Frontal cortex (tissue), 4 donors: ENCODE results near the gene ATP2A1. TPM values are rescaled to one million over a fixed set of nuclear protein-coding genes. Genes with fewer than 3 reads are reported as not detected.
"Not testable (repeated sequence)": the region's sequence is repeated elsewhere in the genome, so short reads cannot be mapped to it uniquely, and the experiment has no call there.

Experiments
- DNase-seq, 2 donors: peaks; one replicate each; pipeline ENCODE4 v3.0.0; 2012; ENCODE audit warnings: low spot score in 2 of 2
- FAIRE-seq: peaks from 2 replicates; lab custom pipeline; 2012; peaks lifted over from hg19 to GRCh38; lab: Jason Lieb, UNC
- total RNA-seq: library from RNA; depleted of rRNA; stranded (reverse); fragments of >200 nt; gene quantifications from one replicate; pipeline ENCODE4 v1.2.3, GENCODE V29; 2014
- donor health status: control.
- donor health status: control.
- donor health status: control.

The ATP2A1 gene
- total RNA-seq, 1 donor from 2014 or later: not detected

GRCh38 chr16:28846933-28847273, 31.4 kb upstream of the ATP2A1 start:
- DNase-seq (no peak), FAIRE-seq (no peak)

- DNase-seq (no peak), FAIRE-seq (no peak)
These were observed 19.9 kb upstream of the ATP2A1 start for GRCh38 chr16:28858421-28858820.

GRCh38 chr16:28859326-28859725, 19.0 kb upstream of the ATP2A1 start:
- DNase-seq (no peak), FAIRE-seq (no peak)

GRCh38 chr16:28863929-28864793, 14.1 kb upstream of the ATP2A1 start:
- DNase-seq (no peak), FAIRE-seq (no peak)

GRCh38 chr16:28865001-28865688, 13.1 kb upstream of the ATP2A1 start:
- no peak for FAIRE-seq
- DNase-seq: no peak

GRCh38 chr16:28865722-28866453, 12.4 kb upstream of the ATP2A1 start:
- FAIRE-seq: no peak

GRCh38 chr16:28866454-28866804, 11.9 kb upstream of the ATP2A1 start:
- no peak for FAIRE-seq
- DNase-seq: no peak

More at GRCh38 chr16:28865722-28866453, 12.4 kb upstream of the ATP2A1 start:
- no peak for DNase-seq

GRCh38 chr16:28867241-28867640, 11.0 kb upstream of the ATP2A1 start:
- DNase-seq (no peak), FAIRE-seq (no peak)

- not testable (repeated sequence) for FAIRE-seq, DNase-seq
These were observed 10.6 kb upstream of the ATP2A1 start for GRCh38 chr16:28867646-28868045.

- FAIRE-seq: no peak
- no peak for DNase-seq
These were observed 9.1 kb upstream of the ATP2A1 start for GRCh38 chr16:28869201-28869600.

GRCh38 chr16:28872952-28873351, 5.3 kb upstream of the ATP2A1 start:
- no peak for DNase-seq
- FAIRE-seq: no peak

- FAIRE-seq: no peak
These were observed 4.6 kb upstream of the ATP2A1 start for GRCh38 chr16:28873543-28874201.

GRCh38 chr16:28874406-28874805, 3.9 kb upstream of the ATP2A1 start:
- FAIRE-seq (no peak), DNase-seq (no peak)

More at GRCh38 chr16:28873543-28874201, 4.6 kb upstream of the ATP2A1 start:
- no peak for DNase-seq

- FAIRE-seq (no peak), DNase-seq (no peak)
These were observed 2.9 kb upstream of the ATP2A1 start for GRCh38 chr16:28875134-28876018.

GRCh38 chr16:28876019-28876659, 2.1 kb upstream of the ATP2A1 start:
- FAIRE-seq (no peak), DNase-seq (no peak)

GRCh38 chr16:28876973-28877654, 1.2 kb upstream of the ATP2A1 start:
- no peak for FAIRE-seq

GRCh38 chr16:28877655-28878000, 660 bp upstream of the ATP2A1 start:
- no peak for FAIRE-seq
- no peak for DNase-seq

More at GRCh38 chr16:28876973-28877654, 1.2 kb upstream of the ATP2A1 start:
- no peak for DNase-seq

- no peak for FAIRE-seq
- DNase-seq: no peak
These were observed 1.1 kb downstream of the ATP2A1 start for GRCh38 chr16:28879261-28879840.
